ENCODE measurements around the gene ALK.

DNA sequence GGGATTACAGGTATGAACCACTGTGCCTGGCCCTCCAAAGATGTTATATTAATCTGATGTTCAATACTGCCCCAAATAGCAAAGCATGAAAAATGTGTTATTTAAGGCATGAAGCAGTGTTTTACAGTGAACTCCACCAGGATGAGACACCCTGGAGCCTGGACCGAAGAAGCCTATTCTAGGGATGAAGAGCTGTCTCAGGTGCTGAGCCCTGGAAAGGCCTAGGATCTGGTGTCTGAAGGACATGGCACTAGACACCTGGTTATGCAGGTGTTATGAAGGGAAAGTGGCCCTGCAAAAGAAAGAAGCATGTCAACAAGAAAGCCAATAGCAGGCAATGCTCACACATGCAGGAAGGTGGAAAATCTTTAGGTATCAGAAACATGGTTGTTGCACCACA, 431.8 kb downstream of the ALK start:
- TF ChIP-seq, protein P1, sequence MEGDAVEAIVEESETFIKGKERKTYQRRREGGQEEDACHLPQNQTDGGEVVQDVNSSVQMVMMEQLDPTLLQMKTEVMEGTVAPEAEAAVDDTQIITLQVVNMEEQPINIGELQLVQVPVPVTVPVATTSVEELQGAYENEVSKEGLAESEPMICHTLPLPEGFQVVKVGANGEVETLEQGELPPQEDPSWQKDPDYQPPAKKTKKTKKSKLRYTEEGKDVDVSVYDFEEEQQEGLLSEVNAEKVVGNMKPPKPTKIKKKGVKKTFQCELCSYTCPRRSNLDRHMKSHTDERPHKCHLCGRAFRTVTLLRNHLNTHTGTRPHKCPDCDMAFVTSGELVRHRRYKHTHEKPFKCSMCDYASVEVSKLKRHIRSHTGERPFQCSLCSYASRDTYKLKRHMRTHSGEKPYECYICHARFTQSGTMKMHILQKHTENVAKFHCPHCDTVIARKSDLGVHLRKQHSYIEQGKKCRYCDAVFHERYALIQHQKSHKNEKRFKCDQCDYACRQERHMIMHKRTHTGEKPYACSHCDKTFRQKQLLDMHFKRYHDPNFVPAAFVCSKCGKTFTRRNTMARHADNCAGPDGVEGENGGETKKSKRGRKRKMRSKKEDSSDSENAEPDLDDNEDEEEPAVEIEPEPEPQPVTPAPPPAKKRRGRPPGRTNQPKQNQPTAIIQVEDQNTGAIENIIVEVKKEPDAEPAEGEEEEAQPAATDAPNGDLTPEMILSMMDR (IDR thresholded peaks at IDR 0.05), result no peak
- no peak for TF ChIP-seq POLR2A (IDR thresholded peaks at IDR 0.05)
